NCI-H748 treated with DMSO at 0.1 percent for 48 hours (cell line): ENCODE results near the gene S100A10.

Experiments
- DNase-seq: peaks from one replicate; lab custom pipeline; 2025; lab: John Stamatoyannopoulos, UW

S100A10 gene

GRCh38 chr1:151961833-151962232 lies 31.8 kb downstream of the S100A10 start:
- DNase-seq, result no peak

DNA sequence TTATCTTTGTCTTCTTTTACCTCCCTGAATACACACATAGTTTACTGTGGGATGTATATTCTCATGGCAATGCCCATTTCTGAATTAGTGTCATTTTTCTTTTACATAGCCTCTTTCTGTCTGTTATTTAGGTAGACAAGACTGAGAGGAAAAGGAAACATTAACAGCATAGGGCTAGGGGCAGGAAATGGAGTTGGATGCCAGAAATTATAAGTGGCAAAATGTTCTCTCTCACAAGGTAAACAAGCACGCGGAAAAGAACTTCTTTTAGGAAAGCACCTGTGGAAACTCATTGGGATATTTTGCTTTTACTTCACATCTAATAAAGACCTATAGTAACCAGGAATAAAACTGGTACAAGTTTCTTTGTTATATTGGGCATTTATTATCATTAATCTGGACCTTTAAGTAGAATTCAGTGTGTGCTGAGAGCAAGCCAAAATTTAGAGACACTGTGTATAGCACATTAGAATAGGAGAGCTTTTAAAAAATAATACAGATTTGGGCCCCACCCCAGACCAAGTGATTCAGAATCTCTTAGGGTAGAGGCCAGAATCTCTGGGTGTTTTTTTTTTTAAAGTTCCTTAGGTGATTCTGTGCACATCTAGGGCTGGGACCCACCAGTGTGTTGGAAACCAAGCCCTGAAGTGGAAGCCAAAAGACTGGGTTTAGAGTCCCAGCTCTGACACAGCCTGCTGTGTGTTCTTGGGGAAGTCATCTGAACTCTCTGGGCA lies 32.7 kb downstream of the S100A10 start:
- no peak for DNase-seq

- no peak for DNase-seq
Observed at GRCh38 chr1:151958959-151959358, 34.7 kb downstream of the S100A10 start.

GRCh38 chr1:151956957-151957497 lies 36.6 kb downstream of the S100A10 start:
- DNase-seq, result no peak

GRCh38 chr1:151953409-151954094 lies 40.1 kb downstream of the S100A10 start:
- no peak for DNase-seq

GRCh38 chr1:151952811-151953210 lies 40.8 kb downstream of the S100A10 start:
- no peak for DNase-seq

GRCh38 chr1:151949371-151950193 lies 44.1 kb downstream of the S100A10 start:
- no peak for DNase-seq

DNA sequence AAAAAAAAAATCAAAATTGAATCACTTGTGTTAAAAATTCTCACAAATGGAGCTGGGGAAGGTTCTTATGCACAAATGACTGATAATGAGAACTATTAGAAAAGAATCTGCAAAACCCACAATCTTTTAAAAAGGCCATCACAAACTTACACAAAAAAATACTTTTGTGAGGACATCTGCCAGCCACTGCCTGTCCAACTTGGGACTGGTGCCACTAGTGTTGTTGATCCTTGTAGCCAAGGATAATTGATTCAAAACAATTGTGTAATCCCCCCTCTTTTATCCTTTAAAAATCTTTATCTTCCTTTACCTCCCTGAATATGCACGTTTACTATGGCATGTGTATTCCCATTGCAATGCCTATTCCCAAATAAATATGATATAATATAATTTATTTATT lies 45.2 kb downstream of the S100A10 start:
- DNase-seq, result no peak

GRCh38 chr1:151947140-151947539 lies 46.5 kb downstream of the S100A10 start:
- DNase-seq, result no peak

GRCh38 chr1:151945725-151946722 lies 47.6 kb downstream of the S100A10 start:
- peak; percentile 94 for DNase-seq

- no peak for DNase-seq
Observed at GRCh38 chr1:151944857-151945575, 48.6 kb downstream of the S100A10 start.

DNA sequence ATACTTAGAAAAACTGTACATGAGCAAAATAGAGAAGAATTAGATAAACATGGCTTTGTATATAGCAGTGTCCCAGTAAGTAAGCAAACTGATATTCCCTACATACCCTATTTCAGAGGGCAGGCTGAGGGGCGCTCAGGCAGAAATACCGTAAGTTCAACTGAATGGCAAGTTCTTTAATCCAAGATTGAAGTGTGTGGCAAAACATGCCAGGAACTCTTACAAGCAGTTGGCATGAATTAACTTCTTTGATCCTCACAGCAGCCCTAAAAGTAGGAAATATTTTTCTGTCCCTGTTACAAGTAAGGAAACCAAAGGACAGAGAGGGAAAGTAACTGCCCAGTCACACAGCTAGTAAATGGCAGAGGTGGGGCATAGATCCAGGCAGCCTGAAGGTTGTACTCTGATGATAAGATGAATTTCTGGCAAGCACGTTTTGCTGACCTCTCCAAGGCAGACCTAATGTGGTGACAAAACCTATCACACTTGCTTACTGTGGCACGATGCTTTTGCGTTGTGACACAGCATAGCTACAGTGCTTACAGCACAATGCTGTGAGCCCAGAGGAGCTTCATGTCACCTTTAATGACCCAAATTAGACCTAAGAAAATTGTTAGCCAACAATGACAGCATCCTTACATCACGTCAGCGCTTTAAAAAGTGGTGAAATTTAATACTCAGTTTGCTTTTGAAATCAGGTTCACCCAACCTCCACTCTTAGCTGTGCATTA lies 49.4 kb downstream of the S100A10 start:
- DNase-seq, result peak; percentile 17

DNA sequence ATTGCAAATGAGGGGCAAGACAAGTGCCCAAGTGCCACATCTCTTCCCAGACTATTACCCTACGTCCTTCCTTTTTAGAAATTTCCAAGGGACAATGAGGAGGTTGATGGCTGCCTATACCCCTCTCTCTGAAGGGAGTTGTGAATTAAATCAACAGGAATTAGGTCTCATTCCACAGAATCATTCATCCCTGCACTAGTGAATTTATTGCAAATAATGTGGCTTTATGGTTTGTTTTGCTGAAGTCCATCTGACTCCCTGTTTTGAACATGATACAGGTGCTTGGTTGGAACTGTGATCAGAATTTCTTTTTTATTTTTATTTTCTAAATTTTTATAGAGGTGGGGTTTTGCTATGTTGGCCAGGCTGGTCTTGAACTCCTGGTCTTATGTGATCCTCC lies 50.1 kb downstream of the S100A10 start:
- no peak for DNase-seq

GRCh38 chr1:151942882-151943281 lies 50.8 kb downstream of the S100A10 start:
- no peak for DNase-seq

DNA sequence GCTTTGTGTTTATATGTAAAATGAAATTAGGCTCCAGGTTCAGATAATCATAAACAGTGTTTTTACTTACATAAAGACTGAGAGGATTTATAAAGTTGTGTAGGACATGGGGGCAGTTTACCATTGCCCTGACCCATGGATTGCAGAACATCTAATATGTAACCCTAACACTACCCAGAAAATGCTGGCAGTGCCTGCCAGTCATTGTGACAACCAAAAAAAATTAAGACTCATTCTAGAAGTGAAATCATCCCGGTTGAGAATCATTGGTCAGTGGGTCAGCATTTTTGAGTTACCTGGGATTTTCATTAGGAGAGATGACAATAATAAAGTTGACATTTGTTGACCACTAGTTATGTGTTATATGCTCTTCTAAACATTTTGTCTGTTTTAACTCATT lies 53.1 kb downstream of the S100A10 start:
- no peak for DNase-seq

DNA sequence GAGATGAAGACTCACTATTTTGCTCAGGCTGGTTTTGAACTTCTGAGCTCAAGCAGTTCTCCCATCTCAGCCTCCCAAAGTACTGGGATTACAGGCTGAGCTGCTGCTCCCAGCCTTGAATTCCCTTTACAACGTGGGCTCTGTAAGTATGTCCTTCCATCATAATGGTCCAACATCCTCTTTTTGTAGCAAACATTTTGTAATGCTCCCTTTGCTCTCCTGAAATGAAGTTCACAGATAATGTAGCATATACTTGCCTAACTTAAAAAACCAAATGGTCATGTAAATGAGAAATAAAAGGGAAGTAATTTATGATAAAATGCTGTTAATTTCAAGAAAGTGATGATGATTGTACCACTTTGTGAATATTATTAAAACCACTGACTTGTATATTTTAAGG lies 53.9 kb downstream of the S100A10 start:
- no peak for DNase-seq

DNA sequence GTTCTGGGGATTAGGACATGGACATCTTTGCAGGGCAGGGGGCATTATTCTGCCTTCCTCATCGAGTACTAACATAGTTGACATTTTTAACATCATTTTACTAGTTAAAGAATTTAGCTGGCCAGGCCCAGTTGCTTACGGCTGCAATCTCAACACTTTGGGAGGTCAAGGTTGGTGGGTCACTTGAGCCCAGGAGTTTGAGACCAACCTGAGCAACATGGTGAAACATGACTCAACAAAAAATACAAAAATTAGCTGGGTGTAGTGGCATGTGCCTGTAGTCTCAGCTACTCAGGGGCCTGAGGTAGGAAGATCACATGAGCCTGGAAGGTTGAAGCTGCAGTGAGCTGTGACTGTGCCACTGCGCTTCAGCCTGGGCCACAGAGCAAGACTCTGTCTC lies 54.5 kb downstream of the S100A10 start:
- DNase-seq, result no peak

GRCh38 chr1:151936653-151937052 lies 57.0 kb downstream of the S100A10 start:
- no peak for DNase-seq

DNA sequence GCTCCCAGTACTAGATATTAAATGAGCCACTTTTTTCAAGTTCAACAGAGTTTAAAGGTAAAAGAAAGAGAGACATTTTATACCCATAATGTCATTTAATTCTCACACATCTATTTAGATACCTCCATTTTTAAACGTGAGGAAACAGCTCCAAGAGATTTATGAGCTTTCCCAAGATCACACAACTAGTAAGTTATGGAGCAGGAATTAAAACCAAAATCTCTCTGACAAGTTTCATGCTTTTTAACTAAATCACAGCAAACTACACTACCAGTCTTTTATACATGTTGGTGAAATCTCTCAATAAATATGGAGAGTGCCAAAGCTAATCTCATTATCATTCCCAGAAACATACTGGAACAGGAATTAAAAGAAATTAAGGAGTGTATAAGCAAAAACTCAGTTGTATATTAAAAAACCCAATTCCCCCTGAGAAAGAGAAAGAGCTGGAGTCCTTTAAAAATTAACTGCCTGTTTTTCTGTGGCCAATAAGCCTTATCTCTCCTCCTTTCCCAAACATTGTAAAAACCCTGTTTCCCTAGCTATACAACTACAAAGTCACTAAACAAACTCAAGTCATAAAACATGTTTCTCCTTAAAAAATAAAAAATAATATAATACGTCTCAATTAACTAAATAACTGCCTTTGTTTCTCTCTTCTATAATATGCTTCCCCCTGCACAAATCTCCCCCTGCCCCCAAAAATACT lies 57.6 kb downstream of the S100A10 start:
- no peak for DNase-seq
